ENCODE measurements around the gene ZMIZ1.

ZMIZ1 gene

DNA sequence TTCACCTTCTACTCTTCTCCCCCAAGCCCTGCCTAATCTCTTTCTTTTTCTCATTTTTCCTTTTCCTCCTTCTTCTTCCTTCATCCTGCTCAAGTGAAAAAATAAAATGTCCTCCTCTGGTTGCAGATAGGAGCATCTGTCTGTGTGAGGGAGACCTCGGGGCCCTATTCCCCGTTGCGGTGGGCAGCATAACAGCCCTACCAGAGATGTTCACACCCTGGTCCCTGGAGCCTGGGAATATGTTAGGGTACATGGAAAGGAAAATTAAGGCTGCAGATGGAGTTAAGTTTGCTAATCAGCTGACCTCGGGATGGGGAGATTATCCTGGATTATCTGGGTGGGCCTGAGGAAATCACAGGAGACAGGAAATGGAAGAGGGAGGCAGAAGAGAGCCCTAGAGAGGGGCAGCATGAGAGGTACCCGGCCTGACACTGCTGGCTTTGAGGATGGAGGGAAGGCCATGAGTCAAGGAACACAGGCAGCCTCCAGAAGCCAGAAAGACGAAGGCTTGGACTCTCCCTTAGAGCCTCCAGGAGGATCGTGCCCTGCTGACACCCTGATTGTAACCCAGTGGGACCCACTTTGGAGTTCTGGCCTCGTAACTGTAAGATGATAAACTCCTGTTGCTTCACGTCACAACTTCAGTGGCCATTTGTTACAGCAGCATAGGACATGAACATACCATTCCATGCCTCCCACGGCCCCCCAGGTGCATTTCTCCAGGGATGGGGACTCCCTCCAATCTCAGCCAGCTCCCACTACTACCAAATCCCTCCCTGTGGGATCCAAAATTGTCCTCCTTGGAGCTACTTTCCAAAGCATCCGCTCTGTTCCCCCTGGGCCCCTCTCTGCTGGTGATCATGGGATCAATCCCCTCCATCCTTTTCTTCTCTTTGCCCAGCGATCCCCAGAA lies 39.0 kb upstream of the ZMIZ1 start:
- POLR2A ChIA-PET, result interaction anchor here (1.1 kb wide), 1 partner anchor 55 kb away, joined by 4 read pairs; no protein-coding TSS in a partner anchor
- Histone ChIP-seq H3K36me3 (ENCODE audit: control insufficient read depth in 2 of 2, insufficient read depth in 1 of 2, low read length in 2 of 2) (no peaks in the 10 kb centered on the region), H3K9me3 (ENCODE audit: control insufficient read depth, insufficient read depth, low read depth, low read length) (no peaks in the 10 kb centered on the region), H3K4me1 (ENCODE audit: control insufficient read depth, insufficient read depth, low read length) (no peaks in the 10 kb centered on the region), H3K27ac (ENCODE audit: extremely low read depth, low read depth, low read length) (no peak overlapping the region), H3K4me3 (ENCODE audit: low read depth, low read length) (no peak overlapping the region)
- CTCF ChIA-PET, result interaction anchor here (1.0 kb wide), 1 partner anchor 9 kb away, joined by 3 read pairs; no protein-coding TSS in a partner anchor
- peak; percentile 48 for TF ChIP-seq ZIC2 (tag by site-specific recombination; IDR thresholded peaks at IDR 0.05)
- TF ChIP-seq ZNF626 (tag by site-specific recombination; IDR thresholded peaks at IDR 0.05), result no peak

DNA sequence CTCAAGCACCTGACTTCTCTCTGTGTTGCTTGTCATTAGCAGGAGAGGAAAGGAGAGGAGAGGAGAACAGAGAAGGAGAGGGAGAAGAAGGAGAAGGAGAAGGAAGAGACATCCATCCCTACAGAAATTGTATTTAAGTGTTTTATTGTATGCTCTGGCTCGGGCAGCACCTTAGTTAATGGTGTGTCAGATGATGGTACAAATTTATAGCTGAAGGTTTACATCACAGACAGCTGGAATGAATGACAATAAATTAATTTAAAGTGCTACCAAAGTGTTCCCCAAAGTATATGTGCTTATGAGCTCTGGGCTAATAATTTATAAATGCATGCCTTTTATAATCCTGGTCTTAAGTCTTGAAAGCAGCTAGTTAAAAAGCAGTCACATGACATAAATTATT lies 38.1 kb upstream of the ZMIZ1 start:
- no peak overlapping the region for H3K27ac ChIP-seq (ENCODE audit: extremely low read depth, low read depth, low read length)
- ChIA-PET POLR2A (no interaction called here), CTCF (interaction anchor here (1.0 kb wide), 1 partner anchor 8 kb away, joined by 3 read pairs; no protein-coding TSS in a partner anchor)
- TF ChIP-seq, protein P1, sequence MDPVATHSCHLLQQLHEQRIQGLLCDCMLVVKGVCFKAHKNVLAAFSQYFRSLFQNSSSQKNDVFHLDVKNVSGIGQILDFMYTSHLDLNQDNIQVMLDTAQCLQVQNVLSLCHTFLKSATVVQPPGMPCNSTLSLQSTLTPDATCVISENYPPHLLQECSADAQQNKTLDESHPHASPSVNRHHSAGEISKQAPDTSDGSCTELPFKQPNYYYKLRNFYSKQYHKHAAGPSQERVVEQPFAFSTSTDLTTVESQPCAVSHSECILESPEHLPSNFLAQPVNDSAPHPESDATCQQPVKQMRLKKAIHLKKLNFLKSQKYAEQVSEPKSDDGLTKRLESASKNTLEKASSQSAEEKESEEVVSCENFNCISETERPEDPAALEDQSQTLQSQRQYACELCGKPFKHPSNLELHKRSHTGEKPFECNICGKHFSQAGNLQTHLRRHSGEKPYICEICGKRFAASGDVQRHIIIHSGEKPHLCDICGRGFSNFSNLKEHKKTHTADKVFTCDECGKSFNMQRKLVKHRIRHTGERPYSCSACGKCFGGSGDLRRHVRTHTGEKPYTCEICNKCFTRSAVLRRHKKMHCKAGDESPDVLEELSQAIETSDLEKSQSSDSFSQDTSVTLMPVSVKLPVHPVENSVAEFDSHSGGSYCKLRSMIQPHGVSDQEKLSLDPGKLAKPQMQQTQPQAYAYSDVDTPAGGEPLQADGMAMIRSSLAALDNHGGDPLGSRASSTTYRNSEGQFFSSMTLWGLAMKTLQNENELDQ (tag by site-specific recombination; IDR thresholded peaks at IDR 0.05; ENCODE audit: low read depth), result no peak
- TF ChIP-seq YY1 (tag by site-specific recombination; IDR thresholded peaks at IDR 0.05) (no peak), ZSCAN16 (tag by site-specific recombination; IDR thresholded peaks at IDR 0.05) (no peak), ZBTB44 (tag by site-specific recombination; IDR thresholded peaks at IDR 0.05) (no peak), ZNF335 (tag by site-specific recombination; conservative IDR thresholded peaks at IDR 0.05) (no peak), ZNF114 (tag by site-specific recombination; IDR thresholded peaks at IDR 0.05) (no peak), ZNF311 (tag by site-specific recombination; IDR thresholded peaks at IDR 0.05; ENCODE audit: borderline replicate concordance) (no peak), KLF7 (tag by site-specific recombination; IDR thresholded peaks at IDR 0.05; ENCODE audit: borderline replicate concordance) (no peak), BCL11A (tag by site-specific recombination; IDR thresholded peaks at IDR 0.05; ENCODE audit: low read depth) (no peak), ZNF362 (tag by site-specific recombination; IDR thresholded peaks at IDR 0.05) (no peak), ZBTB17 (tag by site-specific recombination; IDR thresholded peaks at IDR 0.05) (no peak), SP7 (tag by site-specific recombination; IDR thresholded peaks at IDR 0.05) (no peak), BCL11B (tag by site-specific recombination; IDR thresholded peaks at IDR 0.05; ENCODE audit: low read depth) (no peak), ZNF707 (tag by site-specific recombination; IDR thresholded peaks at IDR 0.05) (no peak), ZNF76 (tag by site-specific recombination; IDR thresholded peaks at IDR 0.05; ENCODE audit: borderline replicate concordance, low read depth) (no peak), REST (tag by site-specific recombination; IDR thresholded peaks at IDR 0.05) (no peak)
- TF ChIP-seq, protein P2, sequence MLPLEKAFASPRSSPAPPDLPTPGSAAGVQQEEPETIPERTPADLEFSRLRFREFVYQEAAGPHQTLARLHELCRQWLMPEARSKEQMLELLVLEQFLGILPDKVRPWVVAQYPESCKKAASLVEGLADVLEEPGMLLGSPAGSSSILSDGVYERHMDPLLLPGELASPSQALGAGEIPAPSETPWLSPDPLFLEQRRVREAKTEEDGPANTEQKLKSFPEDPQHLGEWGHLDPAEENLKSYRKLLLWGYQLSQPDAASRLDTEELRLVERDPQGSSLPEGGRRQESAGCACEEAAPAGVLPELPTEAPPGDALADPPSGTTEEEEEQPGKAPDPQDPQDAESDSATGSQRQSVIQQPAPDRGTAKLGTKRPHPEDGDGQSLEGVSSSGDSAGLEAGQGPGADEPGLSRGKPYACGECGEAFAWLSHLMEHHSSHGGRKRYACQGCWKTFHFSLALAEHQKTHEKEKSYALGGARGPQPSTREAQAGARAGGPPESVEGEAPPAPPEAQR (tag by site-specific recombination; IDR thresholded peaks at IDR 0.05), result no peak
- TF ChIP-seq, protein P3, sequence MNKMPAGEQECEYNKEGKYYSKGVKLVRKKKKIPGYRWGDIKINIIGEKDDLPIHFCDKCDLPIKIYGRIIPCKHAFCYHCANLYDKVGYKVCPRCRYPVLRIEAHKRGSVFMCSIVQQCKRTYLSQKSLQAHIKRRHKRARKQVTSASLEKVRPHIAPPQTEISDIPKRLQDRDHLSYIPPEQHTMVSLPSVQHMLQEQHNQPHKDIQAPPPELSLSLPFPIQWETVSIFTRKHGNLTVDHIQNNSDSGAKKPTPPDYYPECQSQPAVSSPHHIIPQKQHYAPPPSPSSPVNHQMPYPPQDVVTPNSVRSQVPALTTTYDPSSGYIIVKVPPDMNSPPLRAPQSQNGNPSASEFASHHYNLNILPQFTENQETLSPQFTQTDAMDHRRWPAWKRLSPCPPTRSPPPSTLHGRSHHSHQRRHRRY (tag by site-specific recombination; IDR thresholded peaks at IDR 0.05), result no peak
- no peaks in the 10 kb centered on the region for H3K36me3 ChIP-seq (ENCODE audit: control insufficient read depth in 2 of 2, insufficient read depth in 1 of 2, low read length in 2 of 2)
- H3K9me3 ChIP-seq (ENCODE audit: control insufficient read depth, insufficient read depth, low read depth, low read length), result no peaks in the 10 kb centered on the region
- no peaks in the 10 kb centered on the region for H3K4me1 ChIP-seq (ENCODE audit: control insufficient read depth, insufficient read depth, low read length)
- H3K4me3 ChIP-seq (ENCODE audit: low read depth, low read length), result no peak overlapping the region

All from HEK293 (cell line).